ENCODE measurements around the gene STXBP1. TPM values are rescaled to one million over a fixed set of nuclear protein-coding genes. Genes with fewer than 3 reads are reported as not detected.

Gene STXBP1
- total RNA-seq, 1 donor from 2014 or later, result 48.8 TPM

- Mint-ChIP-seq H3K27ac (no peak overlapping the region), H3K4me1 (ENCODE audit: unreplicated experiment) (peaks cover 39% of the 10 kb centered on the region), H3K9me3 (no peaks in the 10 kb centered on the region), H3K27me3 (no peaks in the 10 kb centered on the region), H3K4me3 (no peak overlapping the region), H3K36me3 (no peaks in the 10 kb centered on the region)
- DNase-seq (ENCODE audit: extremely low spot score, unreplicated experiment), result no peak
- TF ChIP-seq CTCF (conservative IDR thresholded peaks at IDR 0.05), result no peak
Measured at GRCh38 chr9:127629468-127630081, 17.5 kb downstream of the STXBP1 start.

GRCh38 chr9:127633216-127633862 is 21.3 kb downstream of the STXBP1 start:
- DNase-seq (ENCODE audit: extremely low spot score, unreplicated experiment), result no peak
- H3K36me3 Mint-ChIP-seq, result no peaks in the 10 kb centered on the region
- H3K27me3 Mint-ChIP-seq, result no peaks in the 10 kb centered on the region
- H3K27ac Mint-ChIP-seq, result peak overlapping the region; percentile 3
- H3K4me1 Mint-ChIP-seq (ENCODE audit: unreplicated experiment), result peaks cover 41% of the 10 kb centered on the region
- H3K9me3 Mint-ChIP-seq, result no peaks in the 10 kb centered on the region
- no peak for TF ChIP-seq CTCF (conservative IDR thresholded peaks at IDR 0.05)
- no peak overlapping the region for H3K4me3 Mint-ChIP-seq

- no peak overlapping the region for H3K27ac Mint-ChIP-seq
- no peak for TF ChIP-seq CTCF (conservative IDR thresholded peaks at IDR 0.05)
- no peak for DNase-seq (ENCODE audit: extremely low spot score, unreplicated experiment)
Measured at GRCh38 chr9:127634021-127634420, 21.9 kb downstream of the STXBP1 start.

GRCh38 chr9:127634698-127635097 is 22.6 kb downstream of the STXBP1 start:
- Mint-ChIP-seq H3K27me3 (no peaks in the 10 kb centered on the region), H3K36me3 (no peaks in the 10 kb centered on the region), H3K4me3 (no peak overlapping the region), H3K27ac (no peak overlapping the region), H3K9me3 (no peaks in the 10 kb centered on the region), H3K4me1 (ENCODE audit: unreplicated experiment) (peaks cover 27% of the 10 kb centered on the region)
- DNase-seq (ENCODE audit: extremely low spot score, unreplicated experiment), result no peak
- no peak for TF ChIP-seq CTCF (conservative IDR thresholded peaks at IDR 0.05)

More at GRCh38 chr9:127634021-127634420, 21.9 kb downstream of the STXBP1 start:
- Mint-ChIP-seq H3K27me3 (no peaks in the 10 kb centered on the region), H3K36me3 (no peaks in the 10 kb centered on the region), H3K9me3 (no peaks in the 10 kb centered on the region), H3K4me3 (no peak overlapping the region), H3K4me1 (ENCODE audit: unreplicated experiment) (peaks cover 34% of the 10 kb centered on the region)

- Mint-ChIP-seq H3K27me3 (no peaks in the 10 kb centered on the region), H3K4me3 (no peak overlapping the region), H3K9me3 (no peaks in the 10 kb centered on the region), H3K27ac (no peak overlapping the region), H3K36me3 (no peaks in the 10 kb centered on the region), H3K4me1 (ENCODE audit: unreplicated experiment) (peaks cover 26% of the 10 kb centered on the region)
- TF ChIP-seq CTCF (conservative IDR thresholded peaks at IDR 0.05), result no peak
- DNase-seq (ENCODE audit: extremely low spot score, unreplicated experiment), result no peak
Measured at GRCh38 chr9:127635201-127635735, 23.2 kb downstream of the STXBP1 start.
